ENCODE data around the gene ENTREP3. TPM values are rescaled to one million over a fixed set of nuclear protein-coding genes. Genes with fewer than 3 reads are reported as not detected.

The ENTREP3 gene
- total and polyA plus RNA-seq, 2 donors from 2014 or later: 19.8 to 22.8 TPM

Other genes with a start within 250 kb of the ENTREP3 start
- gene DCST2, start 221.7 kb downstream of the ENTREP3 start, total RNA-seq: 1.4 TPM
- gene DCST2, start 221.7 kb downstream of the ENTREP3 start, polyA plus RNA-seq (ENCODE audit: insufficient read depth, low read depth, low replicate concordance): 0.43 TPM
- gene DCST1, start 221.7 kb downstream of the ENTREP3 start, total RNA-seq: not detected
- gene DCST1, start 221.7 kb downstream of the ENTREP3 start, polyA plus RNA-seq (ENCODE audit: insufficient read depth, low read depth, low replicate concordance): not detected
- 152 TPM for gene ADAM15, start 204.2 kb downstream of the ENTREP3 start, total RNA-seq
- 68.4 TPM for gene ADAM15, start 204.2 kb downstream of the ENTREP3 start, polyA plus RNA-seq (ENCODE audit: insufficient read depth, low read depth, low replicate concordance)
- gene EFNA4, start 191.7 kb downstream of the ENTREP3 start, total RNA-seq: 7.6 TPM
- gene EFNA4, start 191.7 kb downstream of the ENTREP3 start, polyA plus RNA-seq (ENCODE audit: insufficient read depth, low read depth, low replicate concordance): 11.8 TPM
- 1.7 TPM for gene EFNA3, start 176.6 kb downstream of the ENTREP3 start, total RNA-seq
- gene EFNA3, start 176.6 kb downstream of the ENTREP3 start, polyA plus RNA-seq (ENCODE audit: insufficient read depth, low read depth, low replicate concordance): 1.2 TPM
- 133 TPM for gene EFNA1, start 127.6 kb downstream of the ENTREP3 start, total RNA-seq
- 61.1 TPM for gene EFNA1, start 127.6 kb downstream of the ENTREP3 start, polyA plus RNA-seq (ENCODE audit: insufficient read depth, low read depth, low replicate concordance)
- gene SLC50A1, start 119.6 kb downstream of the ENTREP3 start, total RNA-seq: 34.8 TPM
- 61.8 TPM for gene SLC50A1, start 119.6 kb downstream of the ENTREP3 start, polyA plus RNA-seq (ENCODE audit: insufficient read depth, low read depth, low replicate concordance)
- 84.4 TPM for gene DPM3, start 115.0 kb downstream of the ENTREP3 start, total RNA-seq
- gene DPM3, start 115.0 kb downstream of the ENTREP3 start, polyA plus RNA-seq (ENCODE audit: insufficient read depth, low read depth, low replicate concordance): 237 TPM
- gene KRTCAP2, start 82.2 kb downstream of the ENTREP3 start, total RNA-seq: 198 TPM
- 351 TPM for gene KRTCAP2, start 82.2 kb downstream of the ENTREP3 start, polyA plus RNA-seq (ENCODE audit: insufficient read depth, low read depth, low replicate concordance)
- gene TRIM46, start 81.6 kb downstream of the ENTREP3 start, total RNA-seq: 2.1 TPM
- gene TRIM46, start 81.6 kb downstream of the ENTREP3 start, polyA plus RNA-seq (ENCODE audit: insufficient read depth, low read depth, low replicate concordance): 0.28 TPM
- gene THBS3, start 47.6 kb downstream of the ENTREP3 start, total RNA-seq: 33.0 TPM
- gene THBS3, start 47.6 kb downstream of the ENTREP3 start, polyA plus RNA-seq (ENCODE audit: insufficient read depth, low read depth, low replicate concordance): 21.4 TPM
- 38.8 TPM for gene MTX1, start 46.8 kb downstream of the ENTREP3 start, total RNA-seq
- gene MTX1, start 46.8 kb downstream of the ENTREP3 start, polyA plus RNA-seq (ENCODE audit: insufficient read depth, low read depth, low replicate concordance): 86.9 TPM
- gene SCAMP3, start 6.9 kb upstream of the ENTREP3 start, total RNA-seq: 66.7 TPM
- gene SCAMP3, start 6.9 kb upstream of the ENTREP3 start, polyA plus RNA-seq (ENCODE audit: insufficient read depth, low read depth, low replicate concordance): 89.1 TPM
- 59.7 TPM for gene CLK2, start 18.0 kb upstream of the ENTREP3 start, total RNA-seq
- gene CLK2, start 18.0 kb upstream of the ENTREP3 start, polyA plus RNA-seq (ENCODE audit: insufficient read depth, low read depth, low replicate concordance): 28.9 TPM
- 3.3 TPM for gene HCN3, start 22.0 kb upstream of the ENTREP3 start, total RNA-seq
- gene HCN3, start 22.0 kb upstream of the ENTREP3 start, polyA plus RNA-seq (ENCODE audit: insufficient read depth, low read depth, low replicate concordance): 4.5 TPM
- 0.82 TPM for gene PKLR, start 46.0 kb upstream of the ENTREP3 start, total RNA-seq
- 19.9 TPM for gene PKLR, start 46.0 kb upstream of the ENTREP3 start, polyA plus RNA-seq (ENCODE audit: insufficient read depth, low read depth, low replicate concordance)
- gene FDPS, start 53.4 kb upstream of the ENTREP3 start, total RNA-seq: 112 TPM
- 184 TPM for gene FDPS, start 53.4 kb upstream of the ENTREP3 start, polyA plus RNA-seq (ENCODE audit: insufficient read depth, low read depth, low replicate concordance)
- 32.7 TPM for gene RUSC1, start 65.4 kb upstream of the ENTREP3 start, total RNA-seq
- gene RUSC1, start 65.4 kb upstream of the ENTREP3 start, polyA plus RNA-seq (ENCODE audit: insufficient read depth, low read depth, low replicate concordance): 29.7 TPM

All from kidney (tissue), 2 donors.